NB4 (cell line): ENCODE results near the gene SELENBP1.
A peak's percentile ranks its signal among the peaks of the same experiment; 100 is the strongest.

Experiments used
- DNase-seq: peaks from one replicate; pipeline ENCODE4 v3.0.0; 2010; ENCODE audit warnings: low read depth
- H3K4me3 ChIP-seq: one replicate; pipeline ENCODE4 v1.5.1; 2011; ENCODE audit warnings: mild to moderate bottlenecking, low read depth, low read length, moderate library complexity
- MYC ChIP-seq: IDR thresholded peaks from 2 replicates; pipeline ENCODE4 v1.6.1; 2011; ENCODE audit warnings: low read depth, low read length
- POLR2A ChIP-seq: IDR thresholded peaks from 2 replicates; pipeline ENCODE4 v1.6.1; 2011; ENCODE audit warnings: mild to moderate bottlenecking; ENCODE audit not compliant: insufficient read length; ENCODE audit errors: extremely low read depth
- TF ChIP-seq, protein P1 (sequence below): IDR thresholded peaks from one replicate; pipeline ENCODE4 v1.5.1; 2012; ENCODE audit warnings: low read depth, low read length
- TF ChIP-seq, protein P2 (sequence below): IDR thresholded peaks from 2 replicates; pipeline ENCODE4 v1.6.1; 2011; ENCODE audit warnings: low read depth, low read length

The SELENBP1 gene

DNA sequence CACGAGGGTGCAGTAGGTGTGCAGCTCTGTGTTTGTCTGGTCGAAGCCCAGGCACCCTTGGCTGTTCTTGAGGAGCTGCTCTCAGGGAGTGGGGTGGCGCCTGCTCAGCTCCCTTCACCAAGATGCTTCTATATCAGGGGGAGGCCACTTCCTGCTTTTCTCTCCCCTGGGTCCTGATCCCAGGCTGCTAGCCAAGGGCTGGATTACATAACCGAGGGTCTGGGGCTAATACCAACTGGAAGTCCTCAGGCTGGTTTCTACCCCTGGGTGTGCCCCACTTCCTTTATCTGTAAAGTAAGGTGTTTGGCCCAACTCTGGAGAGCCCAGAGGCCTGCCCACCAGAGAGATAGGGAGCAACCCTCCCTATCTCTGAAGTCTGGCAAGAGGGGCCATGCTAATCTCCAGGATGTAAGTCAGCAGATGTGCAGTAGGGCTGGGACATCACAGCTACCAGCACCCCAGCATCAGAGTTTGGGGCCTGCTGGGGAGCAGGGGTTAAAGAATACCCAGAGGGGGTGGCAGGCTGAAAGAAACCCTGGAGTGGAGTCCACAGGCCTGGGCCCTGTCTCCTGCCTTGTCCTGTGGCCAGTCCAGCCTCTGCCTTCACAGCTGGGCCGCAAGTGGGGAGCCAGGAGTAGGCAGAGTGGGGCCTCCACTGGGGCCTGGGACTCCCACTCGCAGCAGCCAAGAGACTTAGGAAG is 2.1 kb downstream of the SELENBP1 start:
- peak; percentile 97 for DNase-seq
- no peak overlapping the region for H3K4me3 ChIP-seq
- TF ChIP-seq POLR2A (no peak), MYC (no peak)
- TF ChIP-seq, protein P1, sequence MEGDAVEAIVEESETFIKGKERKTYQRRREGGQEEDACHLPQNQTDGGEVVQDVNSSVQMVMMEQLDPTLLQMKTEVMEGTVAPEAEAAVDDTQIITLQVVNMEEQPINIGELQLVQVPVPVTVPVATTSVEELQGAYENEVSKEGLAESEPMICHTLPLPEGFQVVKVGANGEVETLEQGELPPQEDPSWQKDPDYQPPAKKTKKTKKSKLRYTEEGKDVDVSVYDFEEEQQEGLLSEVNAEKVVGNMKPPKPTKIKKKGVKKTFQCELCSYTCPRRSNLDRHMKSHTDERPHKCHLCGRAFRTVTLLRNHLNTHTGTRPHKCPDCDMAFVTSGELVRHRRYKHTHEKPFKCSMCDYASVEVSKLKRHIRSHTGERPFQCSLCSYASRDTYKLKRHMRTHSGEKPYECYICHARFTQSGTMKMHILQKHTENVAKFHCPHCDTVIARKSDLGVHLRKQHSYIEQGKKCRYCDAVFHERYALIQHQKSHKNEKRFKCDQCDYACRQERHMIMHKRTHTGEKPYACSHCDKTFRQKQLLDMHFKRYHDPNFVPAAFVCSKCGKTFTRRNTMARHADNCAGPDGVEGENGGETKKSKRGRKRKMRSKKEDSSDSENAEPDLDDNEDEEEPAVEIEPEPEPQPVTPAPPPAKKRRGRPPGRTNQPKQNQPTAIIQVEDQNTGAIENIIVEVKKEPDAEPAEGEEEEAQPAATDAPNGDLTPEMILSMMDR: no peak
- TF ChIP-seq, protein P2, sequence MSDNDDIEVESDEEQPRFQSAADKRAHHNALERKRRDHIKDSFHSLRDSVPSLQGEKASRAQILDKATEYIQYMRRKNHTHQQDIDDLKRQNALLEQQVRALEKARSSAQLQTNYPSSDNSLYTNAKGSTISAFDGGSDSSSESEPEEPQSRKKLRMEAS: no peak

DNA sequence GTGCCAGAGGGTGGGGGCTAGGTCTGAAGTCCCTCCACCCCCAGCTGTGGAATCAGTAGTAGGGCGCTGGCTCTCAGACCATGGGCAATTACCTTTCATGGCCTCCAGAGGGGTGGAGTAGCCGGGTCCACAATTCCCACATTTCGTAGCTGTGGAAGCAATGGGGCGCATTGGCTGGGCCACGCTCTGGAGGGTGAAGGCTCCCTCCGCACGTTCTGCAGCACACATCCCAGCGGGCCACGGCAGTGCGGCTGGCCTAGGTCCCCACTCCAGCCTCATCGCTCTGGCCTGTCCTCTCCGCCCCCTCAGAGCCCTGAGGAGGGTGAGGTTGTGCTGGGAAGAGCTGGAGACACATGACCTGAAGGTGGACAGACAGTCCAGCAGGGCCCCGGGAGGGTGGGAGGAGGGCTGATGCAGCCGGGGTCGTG is 2.9 kb downstream of the SELENBP1 start:
- DNase-seq: peak; percentile 24
- TF ChIP-seq, protein P1: no peak
- H3K4me3 ChIP-seq: no peak overlapping the region

DNA sequence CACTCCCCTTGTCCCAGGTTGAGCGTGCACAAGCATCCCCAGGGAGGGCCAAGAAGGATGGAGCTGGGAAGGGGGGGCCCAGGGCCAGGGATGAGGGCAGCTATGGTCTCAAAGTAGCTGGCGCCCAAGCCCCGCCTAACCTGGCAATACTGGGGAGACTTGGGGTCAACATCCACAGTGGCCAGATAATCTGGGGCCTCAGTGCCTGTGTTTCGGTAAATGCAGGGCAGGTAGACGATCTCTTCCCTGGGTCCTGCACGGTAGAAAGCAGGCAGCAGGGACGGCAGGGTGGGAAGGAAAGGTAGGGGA is 3.2 kb downstream of the SELENBP1 start:
- TF ChIP-seq POLR2A: no peak
- TF ChIP-seq, protein P1: no peak
- TF ChIP-seq MYC: no peak
- TF ChIP-seq, protein P2: no peak
- H3K4me3 ChIP-seq: no peak overlapping the region
- DNase-seq: no peak

DNA sequence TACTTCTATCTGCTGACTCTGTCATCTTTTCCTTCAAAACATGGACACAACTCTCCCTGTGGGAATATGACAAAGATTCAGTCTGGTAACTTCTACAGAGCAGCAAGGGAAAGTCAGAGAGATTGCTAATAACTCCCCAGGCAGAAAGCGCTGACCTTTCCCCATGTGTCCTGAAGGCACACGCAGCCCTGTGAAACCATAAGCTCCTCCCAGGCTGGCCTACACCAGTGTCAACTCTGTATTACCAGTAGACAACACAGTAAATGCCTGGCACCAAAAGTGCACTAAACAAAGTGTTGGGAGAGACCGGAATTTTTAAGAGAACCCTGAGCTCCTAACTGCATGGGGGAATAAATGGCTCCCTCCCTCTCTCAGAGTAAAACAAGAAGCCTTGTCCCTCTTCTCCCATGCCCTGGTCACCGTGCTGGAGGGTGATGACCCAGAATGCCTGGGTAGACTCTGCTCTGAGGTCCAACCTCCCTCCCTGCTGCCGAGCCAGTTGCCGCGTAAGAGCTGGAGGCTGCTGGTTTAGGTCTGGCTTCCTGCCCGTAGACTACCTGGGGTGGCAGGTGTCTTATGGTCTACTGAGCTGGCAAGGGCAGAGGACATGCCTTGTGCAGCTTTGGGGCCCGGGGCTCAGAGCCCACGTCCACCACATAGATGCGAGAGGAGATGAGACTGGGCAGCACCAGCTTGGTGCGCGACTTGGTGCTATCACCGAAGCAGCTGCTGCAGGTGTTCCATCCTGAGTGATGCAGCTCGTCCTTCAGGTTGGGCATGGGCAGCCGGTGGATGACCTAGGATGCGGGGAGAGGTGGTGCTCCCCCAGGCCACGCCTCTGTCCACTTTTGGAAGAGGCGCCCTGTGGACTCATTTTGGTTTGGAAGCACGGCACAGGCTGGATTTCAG is 3.9 kb downstream of the SELENBP1 start:
- TF ChIP-seq, protein P1: no peak
- TF ChIP-seq MYC: no peak
- TF ChIP-seq POLR2A: no peak
- TF ChIP-seq, protein P2: no peak
- no peak for DNase-seq
- no peak overlapping the region for H3K4me3 ChIP-seq

DNA sequence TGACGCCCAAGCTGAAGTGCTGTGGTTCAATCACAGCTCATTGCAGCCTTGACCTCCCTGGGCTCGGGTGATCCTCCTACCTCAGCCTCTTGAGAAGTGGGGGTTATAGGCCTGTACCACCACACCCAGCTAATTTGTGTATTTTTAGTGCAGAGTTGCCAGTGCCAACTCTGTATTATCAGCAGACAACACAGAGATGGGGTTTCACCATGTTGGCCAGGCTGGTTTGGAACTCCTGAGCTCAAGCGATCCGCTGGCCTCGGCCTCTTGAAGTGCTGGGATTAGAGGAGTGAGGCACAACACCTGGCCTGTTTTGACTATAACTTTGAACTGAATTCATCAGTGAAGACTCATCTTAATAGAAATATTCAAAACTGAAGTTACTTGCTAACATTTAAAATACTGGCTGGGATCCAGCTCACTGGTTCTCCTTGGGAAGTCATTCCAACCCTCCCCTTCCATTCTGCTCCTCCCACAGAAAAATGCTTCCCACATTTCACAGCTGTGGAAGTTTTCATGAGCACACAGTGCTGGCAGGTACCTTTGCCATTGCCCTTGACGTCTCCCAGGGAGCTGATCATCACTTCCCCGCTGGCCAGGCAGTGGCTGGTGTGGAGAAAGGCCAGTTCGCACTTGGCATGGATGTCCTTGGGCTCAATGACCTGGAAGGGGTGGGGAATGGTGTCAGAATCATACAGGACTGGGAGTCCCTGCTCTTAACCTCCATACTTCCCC is 4.7 kb downstream of the SELENBP1 start:
- no peak for DNase-seq
- TF ChIP-seq POLR2A (no peak), MYC (no peak)
- TF ChIP-seq, protein P2: no peak
- TF ChIP-seq, protein P1: no peak
- H3K4me3 ChIP-seq: no peak overlapping the region
